ENCODE results near the gene CCDC6.
"Not testable (repeated sequence)": the region's sequence is repeated elsewhere in the genome, so short reads cannot be mapped to it uniquely, and the experiment has no call there.

CCDC6 gene

DNA sequence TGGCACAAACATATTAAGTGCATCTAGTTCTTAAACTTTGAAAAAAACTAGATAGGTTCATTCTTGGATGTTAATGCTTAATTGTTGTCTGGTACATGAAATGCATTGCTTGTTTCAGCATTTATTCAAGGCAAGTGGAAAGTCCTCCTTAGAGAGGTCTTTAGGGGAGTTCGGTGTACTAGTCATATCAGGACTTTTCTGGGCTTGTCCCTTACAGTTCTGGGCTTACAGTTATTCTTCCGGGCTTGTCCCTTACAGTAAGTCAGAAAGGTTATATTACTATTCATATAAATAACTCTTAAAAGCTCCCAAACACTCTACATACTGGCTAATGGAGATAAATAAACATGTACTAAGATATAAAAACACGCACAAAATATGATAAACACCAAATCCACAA is 91.5 kb downstream of the CCDC6 start:
- DNase-seq (ENCODE audit: low read depth in 2 of 3, low spot score in 1 of 3), result no peak

DNA sequence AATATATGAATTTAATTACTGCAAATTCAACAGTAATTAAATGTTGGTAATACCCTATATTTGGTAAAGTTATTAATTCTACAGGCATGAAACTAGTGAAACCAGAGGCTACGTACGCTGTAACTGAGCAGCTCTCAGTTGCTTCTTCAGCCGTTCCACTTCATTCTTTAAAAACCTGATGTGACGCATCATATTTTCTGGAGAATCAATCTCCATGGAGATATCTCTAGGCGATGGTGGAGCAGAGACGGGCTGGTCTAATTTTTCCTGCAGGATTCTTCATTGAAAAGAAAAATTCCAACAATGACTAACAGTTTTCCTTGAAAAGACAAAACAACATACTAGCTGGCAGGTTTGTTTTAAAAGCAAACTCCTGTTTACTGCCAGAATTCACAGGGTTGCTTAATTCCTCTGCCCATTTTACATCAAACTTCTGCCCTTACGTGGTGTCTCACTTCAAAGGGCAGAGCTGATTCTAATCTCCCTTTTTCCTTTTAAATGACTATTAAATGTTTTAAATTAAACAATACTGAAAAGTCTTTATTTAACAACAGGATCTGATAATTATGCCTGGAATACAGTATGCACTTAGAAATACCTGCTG is 93.7 kb downstream of the CCDC6 start:
- no peak for DNase-seq (ENCODE audit: low read depth in 2 of 3, low spot score in 1 of 3)

DNA sequence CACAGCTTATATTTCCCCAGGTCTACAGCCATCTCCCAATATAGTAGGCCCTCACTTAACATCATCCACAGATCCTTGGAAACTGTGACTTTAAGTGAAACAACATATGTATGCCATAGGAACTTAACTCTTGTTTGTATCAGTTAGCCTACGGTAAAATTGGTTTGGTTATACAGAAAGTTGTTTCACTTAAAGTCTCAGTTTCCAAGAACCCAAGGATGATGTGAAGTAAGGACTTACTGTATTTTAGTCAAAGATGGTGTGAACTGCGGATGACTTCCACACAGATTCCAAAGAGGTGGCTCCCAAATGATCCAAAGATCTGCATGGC is 96.7 kb downstream of the CCDC6 start:
- no peak for DNase-seq (ENCODE audit: low read depth in 2 of 3, low spot score in 1 of 3)

DNA sequence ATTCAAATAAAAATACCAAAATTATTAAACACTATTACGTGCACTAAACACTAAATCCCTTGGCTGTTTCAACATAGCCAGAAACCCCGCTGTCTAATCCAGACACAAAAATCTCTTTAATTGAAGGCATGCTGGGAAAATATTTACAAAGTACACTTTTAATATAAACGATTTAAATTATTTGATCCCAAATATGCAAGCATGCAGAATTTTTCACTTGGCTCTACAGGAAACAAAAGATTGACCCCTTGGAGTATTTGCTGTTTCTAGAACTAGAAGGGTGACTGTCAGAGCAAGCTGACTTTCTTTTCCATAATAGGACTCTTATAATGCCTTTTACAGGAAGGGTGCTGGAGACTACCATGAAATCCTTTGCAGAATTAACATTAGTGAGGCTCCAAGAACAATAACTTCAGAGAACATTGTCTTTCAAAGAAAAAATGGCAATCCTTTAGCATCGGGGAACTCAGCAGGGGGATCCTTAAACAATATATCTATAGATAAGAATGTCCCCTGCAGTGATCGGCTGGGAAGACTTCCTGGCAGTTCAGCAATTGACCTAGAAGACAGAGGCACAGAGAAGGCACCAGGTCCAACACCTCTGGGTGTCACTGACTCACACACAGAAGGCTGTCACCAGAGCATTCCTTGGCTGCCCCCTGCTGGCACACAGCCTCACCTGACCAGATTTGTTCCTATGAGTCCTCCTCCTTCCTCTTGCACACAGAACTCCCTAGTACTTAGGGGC is 97.3 kb downstream of the CCDC6 start:
- peak; percentile 56 to 74 (median 67) for DNase-seq (ENCODE audit: low read depth in 2 of 3, low spot score in 1 of 3)

DNA sequence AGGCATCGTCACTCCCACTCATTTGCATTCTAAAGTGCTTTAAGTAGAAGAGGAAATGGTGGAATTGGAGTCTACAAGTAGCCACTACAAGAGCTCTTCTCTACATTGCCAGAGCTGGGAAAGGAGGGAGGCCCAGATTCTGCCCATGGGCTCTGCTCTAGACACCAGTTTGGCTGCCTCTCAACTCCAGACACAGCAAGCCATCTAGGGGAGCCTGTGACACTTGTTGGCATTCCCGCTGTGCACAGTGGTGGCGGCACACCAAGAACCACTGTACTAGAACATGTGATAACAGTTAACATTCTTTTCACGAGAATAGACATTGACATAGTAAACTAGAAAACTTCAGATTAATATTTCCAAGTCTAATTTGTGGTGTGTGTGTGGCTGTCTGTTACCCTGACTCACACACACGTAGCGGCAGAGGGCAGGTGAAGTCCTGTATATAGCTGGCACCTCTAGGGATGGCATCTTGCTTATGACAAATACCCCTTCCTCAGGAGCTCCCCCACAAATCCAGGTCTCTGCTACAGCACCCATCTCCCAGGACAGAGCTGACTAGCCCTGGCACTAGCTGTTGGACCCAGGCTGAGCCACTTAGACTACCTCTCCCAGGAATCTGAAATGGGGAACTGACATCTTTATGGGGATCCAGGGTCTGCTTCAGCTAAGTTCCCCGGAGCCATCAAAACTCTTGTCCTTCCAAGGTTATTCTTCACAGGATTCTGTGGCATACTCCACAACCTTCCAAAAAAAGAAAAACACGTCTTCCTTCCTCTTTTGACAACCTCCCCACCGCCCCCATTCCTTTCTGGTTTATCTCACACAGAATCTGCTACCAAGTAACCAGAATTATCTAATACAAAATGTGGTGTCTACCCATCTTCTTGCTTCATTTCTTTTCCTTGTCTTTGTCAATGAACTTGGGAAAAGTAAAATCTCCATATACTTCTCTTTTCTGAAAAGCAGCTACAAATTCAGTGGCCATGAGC is 98.4 kb downstream of the CCDC6 start:
- no peak for DNase-seq (ENCODE audit: low read depth in 2 of 3, low spot score in 1 of 3)

DNA sequence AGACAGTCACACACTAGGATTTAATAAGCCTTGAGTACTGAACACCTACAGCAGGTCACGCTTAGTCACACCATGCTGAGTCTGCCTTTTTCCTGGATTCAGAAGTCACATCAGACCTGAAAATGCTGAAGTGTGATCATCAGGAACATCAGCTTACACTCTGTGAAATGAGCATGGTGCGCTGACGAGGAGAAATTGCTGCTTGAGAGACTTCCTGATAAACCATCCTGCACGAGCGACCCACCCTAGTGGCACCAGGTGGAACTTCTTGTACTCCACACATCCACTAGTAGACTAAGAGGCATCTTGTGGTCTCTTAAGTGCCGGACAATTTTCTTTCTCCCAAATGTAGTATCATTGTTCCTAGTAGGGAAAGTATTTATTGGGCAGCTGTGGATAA is 101.3 kb downstream of the CCDC6 start:
- DNase-seq (ENCODE audit: low read depth in 2 of 3, low spot score in 1 of 3), result peak in 1 of 3 donors; percentile 15

DNA sequence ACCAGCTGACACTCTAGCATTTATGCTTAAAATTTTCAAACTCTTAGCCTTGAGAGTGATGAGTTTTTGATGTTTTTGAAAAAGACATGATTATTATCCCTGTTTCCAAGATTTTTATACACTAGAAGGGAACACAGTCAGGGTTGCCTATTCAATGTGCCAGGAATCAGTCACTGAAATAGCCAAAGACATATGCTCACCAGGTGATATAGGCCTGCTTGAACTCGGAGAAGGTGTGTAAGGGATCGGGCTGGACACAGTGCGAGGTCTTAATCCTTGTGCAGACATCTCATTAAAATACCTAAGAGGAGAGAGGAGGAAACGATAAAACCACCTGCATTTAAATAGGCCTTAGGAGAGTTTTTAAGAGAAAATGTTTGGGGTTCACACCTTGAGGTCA is 102.1 kb downstream of the CCDC6 start:
- DNase-seq (ENCODE audit: low read depth in 2 of 3, low spot score in 1 of 3), result no peak

DNA sequence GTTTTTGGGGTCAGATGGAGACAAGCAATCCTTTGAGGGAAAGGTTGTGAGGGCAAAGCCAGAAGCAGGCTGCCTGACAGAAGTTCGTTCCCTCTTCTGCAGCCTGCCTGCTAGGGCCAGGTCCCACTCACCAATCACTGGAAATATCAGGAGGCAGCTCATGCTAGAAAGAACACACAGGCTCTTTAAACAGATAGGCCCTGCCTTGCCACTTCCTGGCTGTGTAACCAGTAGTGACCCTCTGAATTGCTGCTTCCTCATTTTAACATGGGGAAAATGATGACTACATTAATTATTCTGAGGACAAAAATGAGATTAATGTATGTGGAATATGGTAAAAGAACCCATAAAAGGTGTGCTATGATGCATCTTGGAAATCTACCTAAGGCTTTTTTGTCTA is 102.6 kb downstream of the CCDC6 start:
- no peak for DNase-seq (ENCODE audit: low read depth in 2 of 3, low spot score in 1 of 3)

DNA sequence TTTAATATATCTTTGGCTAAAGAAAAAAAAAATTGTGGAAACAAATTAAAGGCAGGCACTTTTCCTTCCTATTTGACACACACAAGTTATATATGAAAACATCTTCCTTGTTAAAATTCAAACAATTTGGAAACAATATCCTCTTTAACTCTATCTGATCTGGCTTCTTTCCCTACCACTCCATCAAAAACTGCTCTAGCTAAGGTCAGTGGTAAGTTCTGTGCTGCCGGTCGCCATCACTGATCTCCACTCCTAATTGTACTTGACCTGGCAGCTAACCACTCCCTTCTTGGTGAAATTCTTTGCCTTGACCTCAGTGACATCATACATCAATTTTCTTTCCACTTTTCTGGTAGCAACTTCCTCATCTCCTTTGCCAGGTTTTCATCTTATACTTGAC is 105.2 kb downstream of the CCDC6 start:
- DNase-seq (ENCODE audit: low read depth in 2 of 3, low spot score in 1 of 3), result no peak

DNA sequence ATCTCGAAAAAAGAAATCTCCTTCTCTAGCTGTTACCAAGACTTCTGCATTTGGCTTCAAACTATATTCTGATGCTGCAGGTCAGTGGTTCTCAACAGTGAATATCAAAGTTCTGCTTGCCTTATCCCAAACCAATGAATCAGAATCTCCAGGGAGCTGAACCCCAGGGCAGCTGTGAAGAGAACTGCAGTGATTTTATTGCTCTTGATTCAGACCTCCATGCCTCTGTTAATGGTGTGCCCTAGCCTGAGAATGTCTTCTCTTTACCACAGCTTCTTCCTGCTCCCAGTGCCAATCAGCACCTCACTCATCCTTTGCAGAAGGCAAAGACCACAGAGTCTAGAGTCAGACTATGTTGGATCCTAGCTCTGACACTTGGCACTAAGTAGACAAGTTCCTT is 106.9 kb downstream of the CCDC6 start:
- no peak for DNase-seq (ENCODE audit: low read depth in 2 of 3, low spot score in 1 of 3)

DNA sequence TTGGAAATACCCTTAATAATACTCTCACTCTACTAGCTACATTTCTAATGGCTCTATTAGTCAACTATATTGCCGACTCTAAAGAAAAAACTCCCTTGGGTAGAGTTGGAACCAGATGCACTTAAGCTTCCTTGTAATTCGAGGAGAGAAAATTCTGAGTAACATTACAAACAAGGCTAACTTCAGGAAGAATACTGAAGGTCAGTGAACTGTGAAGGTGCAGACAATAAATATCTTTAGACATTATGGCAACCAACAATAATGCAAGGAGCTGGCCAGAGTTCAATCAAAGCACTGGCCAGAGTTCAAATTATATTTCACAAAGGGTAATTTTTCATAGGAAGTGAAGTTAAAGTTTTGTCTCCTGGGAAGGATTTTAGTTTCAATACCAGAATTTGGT is 112.4 kb downstream of the CCDC6 start:
- DNase-seq (ENCODE audit: low read depth in 2 of 3, low spot score in 1 of 3), result no peak

DNA sequence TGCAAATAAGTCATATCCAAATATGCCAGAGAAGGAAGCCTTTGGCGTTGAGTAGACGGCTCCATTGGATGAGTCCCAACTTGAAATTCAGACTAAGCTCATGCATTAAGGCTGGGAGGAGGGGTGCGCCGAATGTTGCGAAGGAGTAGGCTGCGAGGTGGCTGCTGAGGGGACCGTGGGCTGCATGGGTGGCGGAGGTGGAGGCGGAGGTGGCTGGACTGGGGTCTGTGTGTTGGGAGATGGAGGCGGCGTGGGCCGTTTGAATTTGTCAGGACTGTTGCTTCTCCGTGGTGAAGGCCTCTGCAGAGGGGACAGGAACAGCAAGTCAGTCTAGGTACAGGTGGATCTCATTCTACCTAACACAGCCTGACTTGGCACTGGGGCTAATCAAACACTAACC is 113.5 kb downstream of the CCDC6 start:
- DNase-seq (ENCODE audit: low read depth in 2 of 3, low spot score in 1 of 3), result no peak

DNA sequence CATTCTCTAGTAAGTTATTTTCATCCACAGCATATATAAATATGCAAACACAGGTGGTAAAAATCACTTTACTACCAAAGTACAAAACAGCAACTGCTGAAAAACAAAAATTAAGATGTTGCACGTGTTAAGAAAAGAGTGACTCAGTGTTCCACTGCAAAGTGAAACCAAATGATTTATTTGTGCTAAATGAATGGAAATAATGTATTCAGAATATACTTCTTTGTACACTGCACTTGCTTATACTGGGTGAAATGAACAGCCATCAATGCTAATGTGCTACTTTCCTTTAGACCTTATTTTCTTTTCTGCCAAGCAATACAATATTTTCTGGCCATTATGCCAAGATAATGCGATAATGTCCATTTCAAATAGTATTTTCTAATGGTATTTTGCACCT is 114.8 kb downstream of the CCDC6 start:
- DNase-seq (ENCODE audit: low read depth in 2 of 3, low spot score in 1 of 3), result no peak

DNA sequence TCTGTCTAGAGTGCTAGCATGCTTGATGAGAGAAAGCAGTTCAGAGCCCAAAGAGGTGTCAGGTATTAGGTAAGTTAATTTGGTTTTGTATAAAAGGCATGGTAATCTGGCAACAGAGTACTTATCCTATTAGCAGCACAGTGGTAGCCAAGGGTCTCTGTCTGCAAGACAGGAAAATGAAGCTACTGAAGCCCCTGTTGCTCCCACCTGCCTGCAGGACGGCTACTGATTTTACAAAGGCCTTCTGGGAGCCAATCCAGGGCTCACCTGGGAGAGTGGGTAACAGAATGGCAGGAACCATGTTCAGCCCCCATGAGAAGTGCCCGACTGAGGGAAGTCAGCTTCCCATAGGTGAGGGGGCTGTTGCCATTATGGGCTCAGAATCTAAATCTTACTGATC is 116.3 kb downstream of the CCDC6 start:
- not testable (repeated sequence) for DNase-seq (ENCODE audit: low read depth in 2 of 3, low spot score in 1 of 3)

DNA sequence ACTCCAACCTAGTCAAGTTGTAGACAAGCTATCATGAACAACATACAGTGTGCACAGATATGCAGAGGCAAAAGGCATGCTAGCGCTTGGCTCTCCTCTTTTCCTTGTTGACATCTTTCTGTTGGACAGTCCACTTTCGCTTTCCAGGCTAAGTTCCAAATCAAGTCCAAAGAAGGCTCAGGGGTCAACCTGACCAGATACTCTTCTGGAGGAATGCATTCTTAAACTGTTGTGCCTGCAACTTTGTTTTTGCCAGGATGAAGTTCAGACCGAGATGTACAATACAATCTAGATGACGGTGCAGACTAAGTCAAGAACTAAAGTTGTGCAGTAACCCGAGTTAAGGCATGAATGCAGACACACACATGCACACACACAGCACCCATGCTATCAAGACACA is 117.4 kb downstream of the CCDC6 start:
- not testable (repeated sequence) for DNase-seq (ENCODE audit: low read depth in 2 of 3, low spot score in 1 of 3)

DNA sequence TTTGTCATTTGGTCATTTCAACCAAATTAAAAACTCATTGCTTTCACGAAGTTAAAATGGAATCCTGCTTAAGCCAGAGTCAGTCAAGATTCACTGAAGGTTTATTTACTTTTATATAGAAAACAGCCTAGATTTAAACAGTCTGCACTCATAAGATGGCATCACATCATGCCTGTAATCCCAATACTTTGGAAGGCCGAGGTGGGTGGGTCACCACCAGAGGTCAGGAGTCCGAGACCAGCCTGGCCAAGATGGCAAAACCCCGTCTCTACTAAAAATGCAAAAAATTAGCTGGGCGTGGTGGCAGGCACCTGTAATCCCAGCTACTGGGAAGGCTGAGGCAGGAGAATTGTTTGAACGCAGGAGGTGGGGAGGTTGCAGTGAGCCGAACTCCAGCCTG is 119.3 kb downstream of the CCDC6 start:
- DNase-seq (ENCODE audit: low read depth in 2 of 3, low spot score in 1 of 3), result not testable (repeated sequence)

DNA sequence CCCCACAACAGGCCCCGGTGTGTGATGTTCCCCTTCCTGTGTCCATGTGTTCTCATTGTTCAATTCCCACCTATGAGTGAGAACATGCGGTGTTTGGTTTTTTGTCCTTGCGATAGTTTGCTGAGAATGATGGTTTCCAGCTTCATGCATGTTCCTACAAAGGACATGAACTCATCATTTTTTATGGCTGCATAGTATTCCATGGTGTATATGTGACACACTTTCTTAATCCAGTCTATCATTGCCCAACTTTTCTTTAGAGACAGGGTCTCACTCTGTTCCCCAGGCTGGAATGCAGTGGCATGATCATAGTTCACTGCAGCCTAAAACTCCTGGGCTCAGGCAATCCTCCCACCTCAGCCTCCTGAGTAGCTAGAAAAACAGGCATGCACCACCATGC is 120.9 kb downstream of the CCDC6 start:
- not testable (repeated sequence) for DNase-seq (ENCODE audit: low read depth in 2 of 3, low spot score in 1 of 3)

DNA sequence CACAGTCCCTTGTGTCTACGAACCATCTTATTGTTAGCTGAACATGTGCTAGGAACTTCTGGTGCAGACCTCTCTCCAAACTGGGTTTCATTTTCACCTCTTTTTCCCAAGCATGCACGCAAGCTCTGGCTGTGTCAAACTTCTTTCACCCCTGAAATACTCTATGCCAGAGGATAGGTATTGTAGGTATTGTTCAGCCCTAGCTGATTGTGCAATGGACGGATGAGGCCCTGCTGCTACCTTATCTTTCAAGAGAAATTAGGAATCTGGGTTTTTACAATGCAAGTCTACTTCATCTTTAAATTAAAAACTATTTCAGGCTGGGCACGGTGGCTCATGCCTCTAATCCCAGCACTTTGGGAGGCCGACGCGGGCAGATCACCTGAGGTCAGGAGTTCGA is 124.8 kb downstream of the CCDC6 start:
- no peak for DNase-seq (ENCODE audit: low read depth in 2 of 3, low spot score in 1 of 3)

DNA sequence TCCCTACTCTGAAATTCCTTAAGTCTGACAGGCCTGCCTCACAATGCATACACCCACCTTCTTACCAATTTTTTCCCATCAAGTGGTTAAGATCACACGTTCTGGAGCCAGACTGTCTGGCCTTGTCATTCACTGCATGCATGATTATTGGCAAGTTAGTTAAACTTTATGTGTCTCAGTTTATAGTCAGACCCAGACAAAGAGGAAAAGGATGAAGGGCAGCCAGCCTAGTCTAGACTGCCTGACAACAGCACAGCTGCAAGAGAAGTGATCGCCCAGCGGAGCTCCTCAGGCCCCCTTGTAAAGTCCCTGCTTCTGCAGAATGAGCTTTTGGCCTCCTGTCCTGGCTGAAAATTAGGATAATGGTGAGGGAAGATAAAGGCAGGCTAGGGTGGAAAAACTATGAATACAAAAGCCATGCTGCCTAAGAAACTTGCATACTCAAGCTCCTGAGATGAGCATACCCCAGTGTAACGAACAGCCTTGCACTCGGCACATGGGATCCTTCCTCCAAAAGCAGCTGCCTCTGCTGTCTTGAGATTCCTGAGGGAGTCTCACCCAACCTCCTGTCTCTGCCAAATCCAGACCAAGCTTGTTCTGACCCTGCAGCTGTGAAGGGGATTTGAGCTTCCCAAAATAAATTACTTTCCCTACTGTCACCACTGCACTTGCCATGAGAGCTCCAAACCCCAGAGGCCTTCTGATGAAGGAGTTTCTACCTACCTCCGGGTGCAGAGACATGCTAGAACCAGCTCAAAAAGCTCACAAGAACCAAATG is 126.4 kb downstream of the CCDC6 start:
- no peak for DNase-seq (ENCODE audit: low read depth in 2 of 3, low spot score in 1 of 3)

DNA sequence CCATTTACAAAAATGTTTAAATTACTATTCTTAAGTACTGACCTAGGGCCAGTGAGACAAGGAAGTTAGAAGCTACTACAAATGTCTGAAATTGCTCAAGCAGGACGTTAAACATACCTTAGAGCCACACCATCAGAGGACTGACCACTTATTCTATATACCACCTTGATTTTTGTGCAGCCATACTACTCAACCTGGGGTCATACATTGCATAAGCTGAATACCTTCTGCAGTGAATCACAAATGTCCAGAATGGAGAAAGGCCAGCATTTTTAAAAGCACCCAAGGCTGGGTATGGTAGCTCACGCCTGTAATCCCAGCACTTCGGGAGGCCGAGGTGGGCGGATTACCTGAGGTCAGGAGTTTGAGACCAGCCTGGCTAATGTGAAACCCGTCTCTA is 131.9 kb downstream of the CCDC6 start:
- no peak for DNase-seq (ENCODE audit: low read depth in 2 of 3, low spot score in 1 of 3)

DNA sequence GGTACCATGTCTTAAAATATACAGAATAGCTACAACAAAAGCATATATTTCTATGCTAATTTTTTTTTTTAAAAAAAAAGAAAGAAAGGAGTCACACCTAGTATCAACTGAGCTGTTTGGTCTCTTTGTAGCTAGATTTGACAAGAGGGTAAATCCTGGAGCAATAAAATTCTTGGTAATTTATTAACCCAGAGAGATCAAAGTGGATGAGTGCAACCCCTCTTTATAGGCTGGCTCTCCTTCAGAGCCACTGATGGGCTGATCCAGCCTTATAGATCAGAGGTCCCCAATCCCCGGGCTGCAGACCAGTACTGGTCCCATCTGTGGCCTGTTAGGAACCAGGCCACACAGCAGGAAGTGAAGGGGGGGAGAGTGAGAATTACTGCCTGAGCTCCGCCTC is 133.3 kb downstream of the CCDC6 start:
- no peak for DNase-seq (ENCODE audit: low read depth in 2 of 3, low spot score in 1 of 3)
